ENCODE results near the gene RXRA. TPM values are rescaled to one million over a fixed set of nuclear protein-coding genes. Genes with fewer than 3 reads are reported as not detected.

RXRA gene
- polyA plus RNA-seq, 1 of the 3 experiments (the other 2 are of a cell fraction) = 7.6 TPM

DNA sequence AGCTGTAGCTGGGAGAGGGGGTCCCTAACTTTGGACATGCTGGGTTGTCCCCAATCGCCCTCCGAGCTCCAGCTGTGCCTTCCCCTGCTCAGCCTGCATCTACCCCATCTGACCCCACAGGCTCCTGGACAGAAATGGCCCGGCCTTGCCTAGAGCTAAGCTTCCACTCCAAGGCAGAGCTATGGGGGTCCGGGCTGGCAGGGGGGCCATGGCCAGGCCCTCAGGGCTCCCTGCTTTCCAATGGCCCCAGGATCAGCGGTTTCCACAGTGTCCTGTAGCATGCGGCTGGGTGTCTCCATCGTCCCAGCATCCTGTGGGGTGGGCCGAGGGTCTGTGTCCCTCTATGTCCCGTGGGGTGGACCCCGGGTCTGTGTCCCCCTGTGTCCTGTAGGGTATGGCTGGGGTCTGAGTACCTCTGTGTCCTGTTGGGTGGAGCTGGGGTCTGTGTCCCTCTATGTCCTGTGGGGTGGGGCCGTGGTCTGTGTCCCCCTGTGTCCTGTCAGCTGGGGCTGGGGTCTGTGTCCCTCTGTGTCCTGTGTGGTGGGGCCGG lies 130.6 kb downstream of the RXRA start (continued):
- TF ChIP-seq JUND (IDR thresholded peaks at IDR 0.05) (no peak), NRF1 (IDR thresholded peaks at IDR 0.05; ENCODE audit: low read depth, low read length) (no peak)
- TF ChIP-seq, protein P1, sequence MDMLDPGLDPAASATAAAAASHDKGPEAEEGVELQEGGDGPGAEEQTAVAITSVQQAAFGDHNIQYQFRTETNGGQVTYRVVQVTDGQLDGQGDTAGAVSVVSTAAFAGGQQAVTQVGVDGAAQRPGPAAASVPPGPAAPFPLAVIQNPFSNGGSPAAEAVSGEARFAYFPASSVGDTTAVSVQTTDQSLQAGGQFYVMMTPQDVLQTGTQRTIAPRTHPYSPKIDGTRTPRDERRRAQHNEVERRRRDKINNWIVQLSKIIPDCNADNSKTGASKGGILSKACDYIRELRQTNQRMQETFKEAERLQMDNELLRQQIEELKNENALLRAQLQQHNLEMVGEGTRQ (IDR thresholded peaks at IDR 0.05; ENCODE audit: borderline replicate concordance, low read depth, low read length) = no peak

DNA sequence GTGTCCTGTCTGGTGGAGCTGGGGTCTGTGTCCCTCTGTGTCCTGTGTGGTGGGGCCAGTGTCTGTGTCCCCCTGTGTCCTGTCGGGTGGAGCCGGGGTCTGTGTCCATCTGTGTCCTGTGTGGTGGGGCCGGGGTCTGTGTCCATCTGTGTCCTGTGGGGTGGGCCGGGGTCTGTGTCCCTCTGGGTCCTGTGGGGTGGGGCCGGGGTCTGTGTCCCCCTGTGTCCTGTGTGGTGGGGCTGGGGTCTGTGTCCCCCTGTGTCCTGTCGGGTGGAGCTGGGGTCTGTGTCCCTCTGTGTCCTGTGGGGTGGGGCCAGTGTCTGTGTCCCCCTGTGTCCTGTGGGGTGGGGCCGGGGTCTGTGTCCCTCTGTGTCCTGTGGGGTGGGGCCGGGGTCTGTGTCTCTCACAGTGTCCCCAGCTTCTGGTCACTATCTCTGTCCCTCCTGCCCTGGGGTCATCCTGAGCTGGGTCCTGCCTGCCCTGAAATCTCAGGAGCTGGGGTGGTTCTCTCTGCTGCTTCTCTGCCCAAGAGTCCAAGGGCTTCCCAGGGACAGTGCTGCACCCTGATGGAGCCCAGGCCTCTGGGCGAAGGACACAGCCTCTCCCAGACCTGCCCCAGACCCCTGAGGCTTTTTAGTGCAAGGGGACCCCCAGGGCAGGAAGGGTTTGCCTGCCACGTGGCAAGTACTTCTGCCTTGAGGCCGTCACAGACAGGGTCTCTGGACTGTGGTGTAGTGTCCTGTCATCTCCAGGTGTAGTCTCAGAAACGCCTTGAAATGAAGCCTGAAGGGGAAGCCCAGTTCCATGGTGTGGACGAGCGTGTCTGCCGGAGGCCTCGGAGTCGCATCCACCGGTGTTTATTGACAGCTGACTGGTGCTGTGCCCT lies 131.3 kb downstream of the RXRA start:
- Histone ChIP-seq H3K27ac (ENCODE audit: low read depth in 2 of 2, low read length in 1 of 2) (peak overlapping the region in 1 of 2 experiments; percentile 47; a peak in 1 of 4 replicates), H3K9me3 (no peaks in the 10 kb centered on the region), H3K4me2 (peak overlapping the region; percentile 37; the same call in 1 of the 2 replicates), H3K4me3 (ENCODE audit: low read depth in 2 of 2, low read length in 1 of 2) (no peak overlapping the region), H3K27me3 (ENCODE audit: insufficient read depth) (no peaks in the 10 kb centered on the region; the same call in 1 of the 2 replicates), H2AFZ (ENCODE audit: low read depth) (no peak overlapping the region), H3K9ac (peak overlapping the region; percentile 59; the same call in 1 of the 2 replicates), H3K36me3 (replicated peaks in 1 of 2; ENCODE audit: control insufficient read depth in 1 of 2, insufficient read depth in 2 of 2, low read length in 1 of 2) (no peaks in the 10 kb centered on the region), H3F3A (replicated peaks; ENCODE audit: insufficient read depth) (peaks cover 7% of the 10 kb centered on the region), H3K4me1 (ENCODE audit: control insufficient read depth in 1 of 2, insufficient read depth in 2 of 2, low read depth in 1 of 2, low read length in 1 of 2) (peaks cover 17 to 22% of the 10 kb centered on the region in 2 experiments; a peak in 3 of 4 replicates), H3K9me2 (no peaks in the 10 kb centered on the region), H3K79me2 (ENCODE audit: insufficient read depth) (no peaks in the 10 kb centered on the region), H4K20me1 (ENCODE audit: insufficient read depth) (no peaks in the 10 kb centered on the region)
- no peak for TF ChIP-seq SMC3 (IDR thresholded peaks at IDR 0.05; ENCODE audit: low read depth, low read length)
- TF ChIP-seq RAD21 (IDR thresholded peaks at IDR 0.05; ENCODE audit: low read length) = no peak
- TF ChIP-seq TEAD4 (IDR thresholded peaks at IDR 0.05; ENCODE audit: borderline replicate concordance, insufficient read depth) = no peak
- TF ChIP-seq NRF1 (IDR thresholded peaks at IDR 0.05; ENCODE audit: low read depth, low read length) = no peak
- TF ChIP-seq TAF1 (IDR thresholded peaks at IDR 0.05; ENCODE audit: borderline replicate concordance, low read depth, low read length) = no peak
- TF ChIP-seq MEF2A (IDR thresholded peaks at IDR 0.05; ENCODE audit: borderline replicate concordance, low read depth) = no peak
- no peak for TF ChIP-seq MXI1 (IDR thresholded peaks at IDR 0.05; ENCODE audit: low read depth, low read length)
- no peak for TF ChIP-seq RFX5 (IDR thresholded peaks at IDR 0.05; ENCODE audit: low read length)
- TF ChIP-seq RCOR1 (IDR thresholded peaks at IDR 0.05; ENCODE audit: low read length) = no peak
- TF ChIP-seq, protein P2, sequence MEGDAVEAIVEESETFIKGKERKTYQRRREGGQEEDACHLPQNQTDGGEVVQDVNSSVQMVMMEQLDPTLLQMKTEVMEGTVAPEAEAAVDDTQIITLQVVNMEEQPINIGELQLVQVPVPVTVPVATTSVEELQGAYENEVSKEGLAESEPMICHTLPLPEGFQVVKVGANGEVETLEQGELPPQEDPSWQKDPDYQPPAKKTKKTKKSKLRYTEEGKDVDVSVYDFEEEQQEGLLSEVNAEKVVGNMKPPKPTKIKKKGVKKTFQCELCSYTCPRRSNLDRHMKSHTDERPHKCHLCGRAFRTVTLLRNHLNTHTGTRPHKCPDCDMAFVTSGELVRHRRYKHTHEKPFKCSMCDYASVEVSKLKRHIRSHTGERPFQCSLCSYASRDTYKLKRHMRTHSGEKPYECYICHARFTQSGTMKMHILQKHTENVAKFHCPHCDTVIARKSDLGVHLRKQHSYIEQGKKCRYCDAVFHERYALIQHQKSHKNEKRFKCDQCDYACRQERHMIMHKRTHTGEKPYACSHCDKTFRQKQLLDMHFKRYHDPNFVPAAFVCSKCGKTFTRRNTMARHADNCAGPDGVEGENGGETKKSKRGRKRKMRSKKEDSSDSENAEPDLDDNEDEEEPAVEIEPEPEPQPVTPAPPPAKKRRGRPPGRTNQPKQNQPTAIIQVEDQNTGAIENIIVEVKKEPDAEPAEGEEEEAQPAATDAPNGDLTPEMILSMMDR (IDR thresholded peaks at IDR 0.05) = no peak
- TF ChIP-seq, protein P3, sequence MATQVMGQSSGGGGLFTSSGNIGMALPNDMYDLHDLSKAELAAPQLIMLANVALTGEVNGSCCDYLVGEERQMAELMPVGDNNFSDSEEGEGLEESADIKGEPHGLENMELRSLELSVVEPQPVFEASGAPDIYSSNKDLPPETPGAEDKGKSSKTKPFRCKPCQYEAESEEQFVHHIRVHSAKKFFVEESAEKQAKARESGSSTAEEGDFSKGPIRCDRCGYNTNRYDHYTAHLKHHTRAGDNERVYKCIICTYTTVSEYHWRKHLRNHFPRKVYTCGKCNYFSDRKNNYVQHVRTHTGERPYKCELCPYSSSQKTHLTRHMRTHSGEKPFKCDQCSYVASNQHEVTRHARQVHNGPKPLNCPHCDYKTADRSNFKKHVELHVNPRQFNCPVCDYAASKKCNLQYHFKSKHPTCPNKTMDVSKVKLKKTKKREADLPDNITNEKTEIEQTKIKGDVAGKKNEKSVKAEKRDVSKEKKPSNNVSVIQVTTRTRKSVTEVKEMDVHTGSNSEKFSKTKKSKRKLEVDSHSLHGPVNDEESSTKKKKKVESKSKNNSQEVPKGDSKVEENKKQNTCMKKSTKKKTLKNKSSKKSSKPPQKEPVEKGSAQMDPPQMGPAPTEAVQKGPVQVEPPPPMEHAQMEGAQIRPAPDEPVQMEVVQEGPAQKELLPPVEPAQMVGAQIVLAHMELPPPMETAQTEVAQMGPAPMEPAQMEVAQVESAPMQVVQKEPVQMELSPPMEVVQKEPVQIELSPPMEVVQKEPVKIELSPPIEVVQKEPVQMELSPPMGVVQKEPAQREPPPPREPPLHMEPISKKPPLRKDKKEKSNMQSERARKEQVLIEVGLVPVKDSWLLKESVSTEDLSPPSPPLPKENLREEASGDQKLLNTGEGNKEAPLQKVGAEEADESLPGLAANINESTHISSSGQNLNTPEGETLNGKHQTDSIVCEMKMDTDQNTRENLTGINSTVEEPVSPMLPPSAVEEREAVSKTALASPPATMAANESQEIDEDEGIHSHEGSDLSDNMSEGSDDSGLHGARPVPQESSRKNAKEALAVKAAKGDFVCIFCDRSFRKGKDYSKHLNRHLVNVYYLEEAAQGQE (IDR thresholded peaks at IDR 0.05; ENCODE audit: low read depth, low read length) = no peak
- TF ChIP-seq ELF1 (IDR thresholded peaks at IDR 0.05) = no peak
- no peak for TF ChIP-seq CHD2 (IDR thresholded peaks at IDR 0.05; ENCODE audit: low read length, partially characterized antibody)
- TF ChIP-seq, protein P4, sequence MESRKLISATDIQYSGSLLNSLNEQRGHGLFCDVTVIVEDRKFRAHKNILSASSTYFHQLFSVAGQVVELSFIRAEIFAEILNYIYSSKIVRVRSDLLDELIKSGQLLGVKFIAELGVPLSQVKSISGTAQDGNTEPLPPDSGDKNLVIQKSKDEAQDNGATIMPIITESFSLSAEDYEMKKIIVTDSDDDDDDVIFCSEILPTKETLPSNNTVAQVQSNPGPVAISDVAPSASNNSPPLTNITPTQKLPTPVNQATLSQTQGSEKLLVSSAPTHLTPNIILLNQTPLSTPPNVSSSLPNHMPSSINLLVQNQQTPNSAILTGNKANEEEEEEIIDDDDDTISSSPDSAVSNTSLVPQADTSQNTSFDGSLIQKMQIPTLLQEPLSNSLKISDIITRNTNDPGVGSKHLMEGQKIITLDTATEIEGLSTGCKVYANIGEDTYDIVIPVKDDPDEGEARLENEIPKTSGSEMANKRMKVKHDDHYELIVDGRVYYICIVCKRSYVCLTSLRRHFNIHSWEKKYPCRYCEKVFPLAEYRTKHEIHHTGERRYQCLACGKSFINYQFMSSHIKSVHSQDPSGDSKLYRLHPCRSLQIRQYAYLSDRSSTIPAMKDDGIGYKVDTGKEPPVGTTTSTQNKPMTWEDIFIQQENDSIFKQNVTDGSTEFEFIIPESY (IDR thresholded peaks at IDR 0.05; ENCODE audit: borderline replicate concordance, low read depth) = no peak
- TF ChIP-seq JUND (IDR thresholded peaks at IDR 0.05) = no peak
- TF ChIP-seq, protein P5, sequence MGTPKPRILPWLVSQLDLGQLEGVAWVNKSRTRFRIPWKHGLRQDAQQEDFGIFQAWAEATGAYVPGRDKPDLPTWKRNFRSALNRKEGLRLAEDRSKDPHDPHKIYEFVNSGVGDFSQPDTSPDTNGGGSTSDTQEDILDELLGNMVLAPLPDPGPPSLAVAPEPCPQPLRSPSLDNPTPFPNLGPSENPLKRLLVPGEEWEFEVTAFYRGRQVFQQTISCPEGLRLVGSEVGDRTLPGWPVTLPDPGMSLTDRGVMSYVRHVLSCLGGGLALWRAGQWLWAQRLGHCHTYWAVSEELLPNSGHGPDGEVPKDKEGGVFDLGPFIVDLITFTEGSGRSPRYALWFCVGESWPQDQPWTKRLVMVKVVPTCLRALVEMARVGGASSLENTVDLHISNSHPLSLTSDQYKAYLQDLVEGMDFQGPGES (IDR thresholded peaks at IDR 0.05; ENCODE audit: low read depth, low read length) = no peak
- 96% methylated on average over 8 of the region's 18 CpGs for WGBS (ENCODE audit: low lambda C conversion rate)
- ChIA-PET CTCF (interaction anchor here (1.1 to 2.7 kb wide), 4 partner anchors 8 to 204 kb away, joined by 3 to 16 read pairs (median 7); no protein-coding TSS in a partner anchor), POLR2A (interaction anchor here (0.6 kb wide), 1 partner anchor 70 kb away, joined by 6 read pairs; no protein-coding TSS in a partner anchor)
- DNase-seq = no peak
